GM18868 (cell line): ENCODE results near the gene AMY1C.
"Not testable (repeated sequence)": the region's sequence is repeated elsewhere in the genome, so short reads cannot be mapped to it uniquely, and the experiment has no call there.

Source experiments
- ATAC-seq: cut with Tn5 transposase; IDR thresholded peaks from one replicate; pipeline ENCODE4 v1.9.1; 2021; ENCODE audit warnings: mild to moderate bottlenecking, moderate library complexity; ENCODE audit not compliant: unreplicated experiment

AMY1C gene

GRCh38 chr1:103749598-103749997 is at the start of gene AMY1C:
AMY1C (plus strand) TSS chr1:103749898; CDS start chr1:103750470, 572 bp downstream.
- not testable (repeated sequence) for ATAC-seq

- ATAC-seq, result not testable (repeated sequence)
Observed at GRCh38 chr1:103700669-103701068, 49.0 kb upstream of the AMY1C start.

- not testable (repeated sequence) for ATAC-seq
Observed at GRCh38 chr1:103701256-103701655, 48.4 kb upstream of the AMY1C start.

DNA sequence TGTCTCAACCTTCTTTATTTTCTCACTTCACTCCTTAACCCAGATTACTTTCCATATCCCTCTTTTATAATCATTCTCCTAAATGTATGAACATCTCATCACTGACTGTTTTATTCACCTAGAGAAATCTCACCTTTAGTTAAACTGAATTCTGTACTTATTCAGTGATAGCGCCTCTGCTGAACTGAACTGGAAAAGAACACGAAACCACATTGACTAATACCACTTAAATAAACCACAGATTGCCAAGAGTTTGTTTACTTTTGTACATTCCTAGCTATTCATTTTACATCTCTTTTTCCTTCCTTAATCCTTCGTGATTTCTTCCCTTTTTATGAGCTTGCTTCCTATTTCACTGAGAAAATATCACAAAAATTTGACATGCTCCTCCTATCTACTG is 42.0 kb upstream of the AMY1C start:
- not testable (repeated sequence) for ATAC-seq

DNA sequence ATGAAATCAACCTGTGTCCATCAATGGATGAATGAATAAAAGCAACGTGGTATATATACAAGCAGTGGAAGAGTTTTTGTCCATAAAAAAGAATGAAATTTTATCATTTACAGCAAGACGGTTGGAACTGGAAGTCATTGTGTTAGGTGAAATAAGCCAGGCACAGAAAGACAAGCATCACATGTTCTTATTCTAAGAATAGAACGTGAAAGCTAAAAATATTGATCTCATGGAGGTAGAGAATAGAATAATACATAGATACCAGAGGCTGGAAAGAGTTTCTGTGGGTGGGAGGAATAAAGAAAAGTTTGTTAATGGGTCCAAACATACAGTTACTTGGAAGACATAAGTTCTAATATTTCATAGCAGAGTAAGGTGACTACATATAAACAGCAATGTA is 39.3 kb upstream of the AMY1C start:
- not testable (repeated sequence) for ATAC-seq

GRCh38 chr1:103717404-103717803 is 32.3 kb upstream of the AMY1C start:
- ATAC-seq, result not testable (repeated sequence)

GRCh38 chr1:103721473-103721872 is 28.2 kb upstream of the AMY1C start:
- ATAC-seq, result not testable (repeated sequence)

DNA sequence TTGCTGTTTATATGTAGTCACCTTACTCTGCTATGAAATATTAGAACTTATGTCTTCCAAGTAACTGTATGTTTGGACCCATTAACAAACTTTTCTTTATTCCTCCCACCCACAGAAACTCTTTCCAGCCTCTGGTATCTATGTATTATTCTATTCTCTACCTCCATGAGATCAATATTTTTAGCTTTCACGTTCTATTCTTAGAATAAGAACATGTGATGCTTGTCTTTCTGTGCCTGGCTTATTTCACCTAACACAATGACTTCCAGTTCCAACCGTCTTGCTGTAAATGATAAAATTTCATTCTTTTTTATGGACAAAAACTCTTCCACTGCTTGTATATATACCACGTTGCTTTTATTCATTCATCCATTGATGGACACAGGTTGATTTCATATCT is 14.4 kb upstream of the AMY1C start:
- not testable (repeated sequence) for ATAC-seq

DNA sequence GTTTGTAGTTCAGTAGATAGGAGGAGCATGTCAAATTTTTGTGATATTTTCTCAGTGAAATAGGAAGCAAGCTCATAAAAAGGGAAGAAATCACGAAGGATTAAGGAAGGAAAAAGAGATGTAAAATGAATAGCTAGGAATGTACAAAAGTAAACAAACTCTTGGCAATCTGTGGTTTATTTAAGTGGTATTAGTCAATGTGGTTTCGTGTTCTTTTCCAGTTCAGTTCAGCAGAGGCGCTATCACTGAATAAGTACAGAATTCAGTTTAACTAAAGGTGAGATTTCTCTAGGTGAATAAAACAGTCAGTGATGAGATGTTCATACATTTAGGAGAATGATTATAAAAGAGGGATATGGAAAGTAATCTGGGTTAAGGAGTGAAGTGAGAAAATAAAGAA is 11.7 kb upstream of the AMY1C start:
- ATAC-seq, result not testable (repeated sequence)

DNA sequence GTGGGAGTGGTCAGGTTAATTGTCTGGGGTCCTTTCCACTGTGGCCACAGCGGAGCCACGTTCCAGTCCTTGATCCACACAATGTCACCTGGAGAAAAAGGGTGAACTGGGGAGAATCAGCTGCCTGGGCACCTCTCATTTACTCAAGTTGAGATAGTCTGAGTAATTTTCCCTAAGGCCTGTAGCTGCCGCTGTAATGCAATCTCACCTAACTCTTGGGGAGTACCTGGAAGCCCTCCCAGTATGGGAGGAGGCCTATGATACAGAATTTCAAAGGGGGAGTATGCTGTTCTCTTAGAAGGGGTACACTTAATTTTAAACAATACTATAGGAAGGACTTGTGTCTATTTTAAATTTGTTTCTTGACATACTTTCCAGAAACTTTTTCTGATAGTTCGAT is 5.2 kb upstream of the AMY1C start:
- not testable (repeated sequence) for ATAC-seq

DNA sequence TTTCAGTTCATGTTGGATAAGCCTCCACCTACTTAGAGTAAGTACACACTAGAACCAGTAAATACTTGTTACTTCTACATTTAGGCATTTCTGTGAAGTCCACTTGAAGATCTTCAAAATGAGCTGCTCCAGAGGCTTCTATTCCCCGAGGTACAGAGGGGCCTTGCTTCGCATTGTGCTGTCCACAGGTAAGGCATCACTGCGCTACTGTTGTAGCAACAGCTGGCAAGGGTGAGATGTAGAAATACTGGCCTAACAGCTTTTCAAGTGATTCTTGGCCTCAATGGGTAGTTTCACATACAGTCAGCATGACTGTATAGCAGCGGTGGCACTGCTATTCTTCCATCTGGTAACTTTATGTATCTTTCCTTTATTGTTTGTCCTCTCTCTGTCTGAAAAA is 4.7 kb upstream of the AMY1C start:
- ATAC-seq, result not testable (repeated sequence)

DNA sequence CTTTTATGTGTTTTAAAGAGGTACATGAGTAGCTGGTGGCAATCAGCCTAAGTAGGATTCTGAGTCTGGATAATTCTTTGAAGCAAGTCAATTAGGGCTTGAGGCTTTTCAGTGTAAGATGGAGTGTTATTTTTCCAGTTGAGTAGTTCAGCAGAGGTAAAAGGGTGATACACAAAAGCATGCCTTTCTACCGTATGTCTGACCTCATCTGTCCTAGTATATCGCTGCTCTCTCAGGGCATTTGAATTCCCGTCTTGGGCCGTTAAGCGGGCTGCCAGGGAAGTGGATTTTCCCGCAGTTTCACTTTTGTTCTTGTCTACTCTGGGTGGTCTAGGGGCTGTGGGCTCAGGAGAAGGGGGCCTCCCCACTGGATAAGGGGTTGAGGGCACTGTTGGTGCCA is 1.4 kb upstream of the AMY1C start:
- ATAC-seq, result not testable (repeated sequence)

DNA sequence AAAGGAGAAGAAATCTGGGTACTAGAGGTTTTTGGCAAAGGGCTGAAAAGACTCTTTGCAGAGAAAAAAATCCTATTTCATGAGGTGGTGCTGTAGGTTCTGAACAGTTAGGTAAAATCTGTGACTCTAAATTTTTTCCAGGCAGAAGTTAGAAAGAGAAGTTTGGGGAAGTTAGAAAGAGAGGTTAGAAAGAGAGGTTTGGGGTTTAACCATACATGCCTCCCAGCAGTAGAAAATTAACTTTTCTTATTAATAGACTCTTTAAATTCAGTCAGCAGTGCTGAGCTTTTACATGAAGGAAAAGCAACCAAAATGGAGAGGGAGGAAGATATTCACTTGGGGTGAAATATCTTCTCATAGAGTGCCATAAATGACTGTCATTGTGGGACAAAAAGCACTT is 12.2 kb downstream of the AMY1C start:
- no peak for ATAC-seq

- ATAC-seq, result no peak
Observed at GRCh38 chr1:103779932-103780331, 30.2 kb downstream of the AMY1C start.

DNA sequence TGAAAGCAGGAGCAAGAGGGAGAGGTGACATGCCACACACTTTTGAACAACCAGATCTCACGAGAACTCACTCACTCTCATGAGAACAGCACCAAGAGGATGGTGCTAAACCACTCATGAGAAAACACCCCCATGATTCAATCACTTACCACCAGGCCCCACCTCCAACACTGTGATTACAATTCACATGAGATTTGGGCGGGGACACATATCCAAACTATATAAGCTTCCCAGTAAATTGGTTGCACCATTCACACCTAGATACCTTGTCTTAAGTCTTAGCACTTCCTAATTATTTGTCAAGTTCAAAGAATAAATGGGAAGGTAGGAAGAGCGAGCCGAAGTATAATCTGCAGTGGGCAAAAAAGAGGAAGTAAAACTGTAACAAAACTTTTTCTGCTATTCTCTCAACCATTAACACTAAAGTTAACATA is 34.3 kb downstream of the AMY1C start:
- ATAC-seq, result peak; percentile 74

- ATAC-seq, result no peak
Observed at GRCh38 chr1:103788377-103788776, 38.7 kb downstream of the AMY1C start.

- ATAC-seq, result peak; percentile 80
Observed at GRCh38 chr1:103790172-103790571, 40.5 kb downstream of the AMY1C start.
